HG02970 (cell line): Measurements from ENCODE around the gene PRIMPOL.
"Not testable (repeated sequence)": the region's sequence is repeated elsewhere in the genome, so short reads cannot be mapped to it uniquely, and the experiment has no call there.

Experiments used
- ATAC-seq: cut with Tn5 transposase; IDR thresholded peaks from one replicate; pipeline ENCODE4 v1.9.1; 2021; ENCODE audit warnings: mild to moderate bottlenecking, moderate library complexity, moderate number of reproducible peaks; ENCODE audit not compliant: unreplicated experiment, low FRiP score

PRIMPOL gene

GRCh38 chr4:184699941-184700340 lies 50.4 kb downstream of the PRIMPOL start:
- ATAC-seq: no peak

GRCh38 chr4:184702114-184702513 lies 52.6 kb downstream of the PRIMPOL start:
- no peak for ATAC-seq

- ATAC-seq: no peak
Measured at GRCh38 chr4:184705692-184706091, 56.2 kb downstream of the PRIMPOL start.

- no peak for ATAC-seq
Measured at GRCh38 chr4:184706453-184706852, 56.9 kb downstream of the PRIMPOL start.

- ATAC-seq: no peak
Measured at GRCh38 chr4:184712322-184712721, 62.8 kb downstream of the PRIMPOL start.

GRCh38 chr4:184713887-184714286 lies 64.3 kb downstream of the PRIMPOL start:
- no peak for ATAC-seq

- ATAC-seq: no peak
Measured at GRCh38 chr4:184715526-184715925, 66.0 kb downstream of the PRIMPOL start.

GRCh38 chr4:184719407-184719806 lies 69.9 kb downstream of the PRIMPOL start:
- no peak for ATAC-seq

GRCh38 chr4:184721254-184721653 lies 71.7 kb downstream of the PRIMPOL start:
- no peak for ATAC-seq

GRCh38 chr4:184722798-184723197 lies 73.3 kb downstream of the PRIMPOL start:
- no peak for ATAC-seq

GRCh38 chr4:184727430-184727829 lies 77.9 kb downstream of the PRIMPOL start:
- no peak for ATAC-seq

GRCh38 chr4:184728858-184729257 lies 79.3 kb downstream of the PRIMPOL start:
- no peak for ATAC-seq

GRCh38 chr4:184729946-184730345 lies 80.4 kb downstream of the PRIMPOL start:
- no peak for ATAC-seq

GRCh38 chr4:184731056-184731455 lies 81.5 kb downstream of the PRIMPOL start:
- no peak for ATAC-seq

GRCh38 chr4:184732126-184732525 lies 82.6 kb downstream of the PRIMPOL start:
- ATAC-seq: no peak

GRCh38 chr4:184733654-184734524 lies 84.4 kb downstream of the PRIMPOL start, which contains the start of gene CENPU:
CENPU (minus strand) TSS chr4:184734096; CDS start chr4:184734062, 34 bp downstream.
- peak; percentile 96 for ATAC-seq

- no peak for ATAC-seq
Measured at GRCh38 chr4:184734758-184735157, 85.2 kb downstream of the PRIMPOL start.

GRCh38 chr4:184739575-184739974 lies 90.0 kb downstream of the PRIMPOL start:
- ATAC-seq: not testable (repeated sequence)

- ATAC-seq: no peak
Measured at GRCh38 chr4:184740980-184741391, 91.4 kb downstream of the PRIMPOL start.

GRCh38 chr4:184741651-184742050 lies 92.1 kb downstream of the PRIMPOL start:
- not testable (repeated sequence) for ATAC-seq

- no peak for ATAC-seq
Measured at GRCh38 chr4:184743650-184744049, 94.1 kb downstream of the PRIMPOL start.

GRCh38 chr4:184744236-184744635 lies 94.7 kb downstream of the PRIMPOL start:
- no peak for ATAC-seq
